Activated gamma-delta T cell (primary cell): ENCODE data around the gene PMEPA1.
A peak's percentile ranks its signal among the peaks of the same experiment; 100 is the strongest.

ENCODE experiments used
- DNase-seq: peaks from one replicate; lab custom pipeline; 2025; lab: John Stamatoyannopoulos, UW
- total RNA-seq, 2 donors: gene quantifications; one replicate each; lab custom pipeline; 2026; lab: John Stamatoyannopoulos, UW

The PMEPA1 gene, protein sequence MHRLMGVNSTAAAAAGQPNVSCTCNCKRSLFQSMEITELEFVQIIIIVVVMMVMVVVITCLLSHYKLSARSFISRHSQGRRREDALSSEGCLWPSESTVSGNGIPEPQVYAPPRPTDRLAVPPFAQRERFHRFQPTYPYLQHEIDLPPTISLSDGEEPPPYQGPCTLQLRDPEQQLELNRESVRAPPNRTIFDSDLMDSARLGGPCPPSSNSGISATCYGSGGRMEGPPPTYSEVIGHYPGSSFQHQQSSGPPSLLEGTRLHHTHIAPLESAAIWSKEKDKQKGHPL
- 28.9 to 95.9 reads per million in 2 donors for total RNA-seq

- DNase-seq = peak; percentile 95
Measured at GRCh38 chr20:57709823-57710799, at the start of gene PMEPA1. Gene PMEPA1 (minus strand): TSS chr20:57710015. CDS start chr20:57709582, 433 bp downstream.

GRCh38 chr20:57757767-57758166 lies 48.0 kb upstream of the PMEPA1 start:
- DNase-seq = no peak

GRCh38 chr20:57756921-57757320 lies 47.1 kb upstream of the PMEPA1 start:
- DNase-seq = no peak

DNA sequence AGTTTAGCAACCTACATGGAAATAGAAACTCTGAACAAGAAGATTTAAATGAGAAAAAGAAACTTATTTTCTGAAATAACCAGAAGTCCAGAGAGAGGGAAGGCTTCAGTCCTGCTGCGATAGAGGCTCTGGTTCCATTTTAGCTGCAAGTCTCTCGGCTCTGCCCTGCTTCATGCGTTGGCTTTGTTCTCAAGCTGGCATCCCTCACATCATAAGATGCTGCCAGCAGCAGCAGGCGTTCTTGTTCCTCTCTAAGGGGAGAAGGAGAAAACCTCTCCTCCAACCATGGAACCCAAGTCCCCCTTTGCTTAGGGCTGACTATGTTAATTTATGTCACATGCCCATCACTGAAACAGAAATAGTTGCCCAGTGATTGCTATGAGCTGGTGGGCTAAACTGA lies 46.4 kb upstream of the PMEPA1 start:
- no peak for DNase-seq

GRCh38 chr20:57755609-57756008 lies 45.8 kb upstream of the PMEPA1 start:
- DNase-seq = no peak

DNA sequence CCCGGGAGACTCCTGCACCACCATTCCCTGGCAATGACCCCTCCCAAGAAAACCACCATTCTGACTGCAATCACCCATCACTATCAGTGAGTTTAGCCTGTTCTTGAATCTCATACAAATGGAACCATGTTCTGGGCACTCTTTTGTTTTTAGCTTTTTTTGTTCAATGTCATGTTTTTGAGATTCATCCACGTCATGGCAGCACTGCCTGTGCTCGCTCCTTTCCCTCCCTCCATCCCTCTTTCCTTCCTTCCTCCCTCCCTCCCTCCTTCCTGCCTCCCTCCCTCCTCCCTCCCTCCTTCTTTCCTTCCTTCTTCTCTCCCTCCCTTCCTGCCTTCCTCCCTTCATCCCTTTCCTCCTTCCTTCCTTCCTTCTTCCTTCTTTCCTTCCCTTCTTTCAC lies 44.4 kb upstream of the PMEPA1 start:
- no peak for DNase-seq

DNA sequence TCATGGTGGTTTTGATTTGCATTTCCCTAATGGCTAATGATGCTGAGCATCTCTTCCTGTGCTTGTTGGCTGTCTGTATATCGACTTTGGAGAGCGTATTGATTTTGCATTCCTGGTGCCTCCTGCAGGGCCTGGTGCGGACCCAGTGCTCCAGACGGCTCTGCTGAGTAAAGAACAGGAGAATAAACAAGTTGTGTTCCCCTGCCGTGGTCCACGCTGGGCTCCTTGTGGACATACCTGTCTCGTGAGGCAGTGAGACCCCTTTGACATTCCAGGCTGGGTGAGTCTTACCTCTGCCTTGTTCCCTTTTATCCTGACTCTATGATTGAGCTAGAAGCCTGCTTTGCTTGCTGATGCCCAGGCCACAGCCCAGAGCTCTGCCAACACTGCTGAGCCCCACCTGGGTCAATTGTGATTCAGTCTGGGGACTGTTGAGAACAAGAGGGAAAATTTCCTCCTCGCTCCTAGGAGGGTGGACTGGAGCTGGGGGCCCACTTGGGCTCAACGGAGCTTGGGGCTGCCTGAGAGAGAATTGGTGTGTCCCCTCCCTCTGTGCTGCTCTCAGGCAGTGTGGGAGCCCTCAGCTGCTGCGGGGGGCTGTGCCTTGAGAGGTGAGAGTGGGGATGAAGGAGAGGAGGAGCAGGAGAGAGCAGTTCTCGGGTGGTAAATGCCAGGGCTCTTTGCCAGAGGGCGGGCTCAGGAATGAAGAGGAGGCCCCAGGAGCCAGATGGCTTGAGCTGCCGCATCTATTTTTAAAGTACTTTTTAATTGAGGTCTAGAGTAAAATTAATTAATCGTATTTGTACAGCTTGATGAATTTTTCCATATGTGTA lies 43.7 kb upstream of the PMEPA1 start:
- no peak for DNase-seq

GRCh38 chr20:57751411-57751810 lies 41.6 kb upstream of the PMEPA1 start:
- DNase-seq = no peak

GRCh38 chr20:57749869-57750268 lies 40.1 kb upstream of the PMEPA1 start:
- DNase-seq = no peak

DNA sequence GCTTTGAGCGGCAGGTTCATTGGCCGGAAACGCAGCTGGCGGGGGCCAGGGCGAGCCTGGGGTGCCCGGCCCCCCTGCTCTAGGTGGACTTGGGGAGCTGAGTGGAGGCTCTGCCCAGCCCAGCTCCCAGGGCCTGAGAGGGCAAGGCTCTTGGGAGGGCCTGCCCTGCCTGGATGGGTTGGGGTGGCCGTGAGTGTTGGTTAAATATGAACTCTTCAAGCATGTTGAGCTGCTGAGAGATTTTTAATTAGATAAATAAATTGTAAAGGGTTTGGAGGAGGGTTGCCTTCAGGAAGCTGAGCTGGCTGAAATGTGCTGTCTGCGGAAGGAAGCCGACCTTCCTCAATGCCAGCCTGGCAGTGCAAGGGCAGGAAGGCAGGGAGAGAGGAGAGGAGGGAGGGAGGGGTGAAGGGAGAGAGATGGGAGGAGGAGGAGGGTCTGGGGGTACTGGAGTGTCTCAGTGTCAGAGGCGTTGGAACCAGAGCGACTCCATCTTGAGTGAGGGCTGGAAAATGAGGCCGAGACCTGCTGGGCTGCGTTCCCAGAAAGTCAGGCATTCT lies 39.4 kb upstream of the PMEPA1 start:
- no peak for DNase-seq

- DNase-seq = peak; percentile 55
Measured at GRCh38 chr20:57748601-57749130, 38.9 kb upstream of the PMEPA1 start.

- no peak for DNase-seq
Measured at GRCh38 chr20:57747861-57748481, 38.2 kb upstream of the PMEPA1 start.

DNA sequence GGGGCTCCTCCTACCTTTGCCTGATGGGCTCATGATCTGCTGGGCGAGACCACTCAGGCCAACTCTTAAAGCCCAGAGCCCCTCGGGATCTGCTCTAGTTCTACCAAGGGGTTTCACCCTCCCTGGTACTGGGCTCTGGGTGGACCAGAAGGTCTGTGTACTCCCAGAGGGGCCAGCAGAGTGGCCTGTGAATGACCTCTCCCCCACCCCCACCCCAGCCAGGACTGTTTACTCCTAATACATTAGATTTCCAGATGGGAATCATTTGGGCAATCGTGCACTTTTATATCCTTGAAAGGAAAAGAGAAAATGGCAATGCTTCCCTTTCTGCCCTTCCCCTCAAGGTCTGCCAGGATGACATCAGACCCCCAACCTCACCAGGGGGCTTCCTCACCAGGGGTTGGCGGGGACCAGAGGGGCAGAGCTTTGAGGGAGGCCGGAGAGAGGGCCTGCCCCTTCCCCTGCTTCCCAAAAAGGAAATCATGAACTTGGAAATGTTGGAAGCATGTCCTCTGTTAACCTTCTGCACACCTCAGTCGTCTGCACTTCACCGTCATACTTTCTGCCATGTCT lies 37.1 kb upstream of the PMEPA1 start:
- DNase-seq = no peak

- DNase-seq = no peak
Measured at GRCh38 chr20:57746201-57746600, 36.4 kb upstream of the PMEPA1 start.

- DNase-seq = no peak
Measured at GRCh38 chr20:57744206-57744605, 34.4 kb upstream of the PMEPA1 start.

GRCh38 chr20:57743450-57744095 lies 33.8 kb upstream of the PMEPA1 start:
- no peak for DNase-seq

DNA sequence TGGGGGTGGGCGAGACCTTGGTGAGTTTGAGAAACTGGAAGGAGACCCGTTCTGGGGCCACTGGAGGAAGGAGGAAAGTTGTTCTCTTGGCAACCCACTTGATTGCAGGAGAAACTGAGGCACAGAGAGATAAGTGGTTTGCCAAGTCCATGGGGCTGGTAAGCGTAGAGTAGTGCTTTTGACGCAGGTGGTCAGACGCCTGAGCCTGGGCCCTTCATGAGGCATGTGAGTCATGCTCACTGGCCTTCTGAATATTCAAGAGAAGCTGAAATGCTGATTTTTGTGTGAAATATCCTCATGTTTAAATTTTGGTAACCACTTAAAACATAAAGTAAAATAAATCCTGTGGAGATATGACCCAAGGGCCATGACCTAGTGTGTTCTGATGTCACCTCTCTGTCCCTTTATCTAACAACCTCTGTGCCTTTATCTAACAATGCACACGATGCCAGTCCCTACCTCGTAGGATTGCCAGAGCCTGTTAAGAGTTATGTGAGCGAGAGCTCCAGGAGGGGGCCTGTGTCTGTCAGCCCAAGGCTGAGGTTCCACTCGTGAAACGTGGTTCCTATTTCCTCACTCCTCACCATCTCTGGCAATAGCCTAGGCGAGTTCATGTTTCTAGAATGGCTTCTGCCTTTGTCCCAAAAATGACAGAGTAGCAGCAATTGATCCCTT lies 32.8 kb upstream of the PMEPA1 start:
- DNase-seq = no peak

GRCh38 chr20:57738484-57738883 lies 28.7 kb upstream of the PMEPA1 start:
- DNase-seq = no peak

- no peak for DNase-seq
Measured at GRCh38 chr20:57738053-57738452, 28.2 kb upstream of the PMEPA1 start.

- DNase-seq = no peak
Measured at GRCh38 chr20:57737349-57737748, 27.5 kb upstream of the PMEPA1 start.
